Keratinocyte (primary cell): ENCODE measurements around the gene GRM5. TPM values are rescaled to one million over a fixed set of nuclear protein-coding genes. Genes with fewer than 3 reads are reported as not detected.
"Not testable (repeated sequence)": the region's sequence is repeated elsewhere in the genome, so short reads cannot be mapped to it uniquely, and the experiment has no call there.

Experiments used
- DNase-seq: peaks from one replicate; pipeline ENCODE4 v3.0.0-alpha.2; 2011; ENCODE audit warnings: low read depth, missing footprints, low spot score
- FAIRE-seq: peaks from 2 replicates; lab custom pipeline; 2011; peaks lifted over from hg19 to GRCh38; lab: Jason Lieb, UNC
- H2AFZ ChIP-seq: 2 replicates; pipeline ENCODE4 v1.6.0; 2012; ENCODE audit warnings: low read length, control low read depth, inconsistent platforms; ENCODE audit not compliant: control insufficient read depth
- H3K27ac ChIP-seq: 2 replicates; pipeline ENCODE4 v1.5.1; 2011; ENCODE audit warnings: low read length; ENCODE audit not compliant: control insufficient read depth, insufficient read depth
- H3K27me3 ChIP-seq: 3 replicates; pipeline ENCODE4 v1.6.0; 2011; ENCODE audit warnings: low read length; ENCODE audit not compliant: control insufficient read depth, insufficient read depth; ENCODE audit errors: extremely low read depth
- H3K36me3 ChIP-seq, 2 experiments: 2 replicates in 1 of 2; 3 replicates in 1 of 2; pipeline ENCODE4 v1.5.1; 2011; ENCODE audit warnings: low read length in 2 of 2, mild to moderate bottlenecking in 1 of 2; ENCODE audit not compliant: control insufficient read depth in 2 of 2, insufficient read depth in 2 of 2; ENCODE audit errors: extremely low read depth in 1 of 2
- H3K4me1 ChIP-seq: 3 replicates; pipeline ENCODE4 v1.5.1; 2011; ENCODE audit warnings: low read length; ENCODE audit not compliant: control insufficient read depth, insufficient read depth; ENCODE audit errors: extremely low read depth
- H3K4me2 ChIP-seq: 3 replicates; pipeline ENCODE4 v1.6.0; 2011; ENCODE audit warnings: low read depth, low read length; ENCODE audit not compliant: control insufficient read depth, insufficient read depth; ENCODE audit errors: extremely low read depth
- H3K4me3 ChIP-seq, 3 experiments: fragments of 200-600 bp in 1 of 3; sonication (generic) in 1 of 3; 2 replicates in 2 of 3; 3 replicates in 1 of 3; pipeline ENCODE4 v1.5.1; 2011 to 2016; ENCODE audit warnings: low read length in 3 of 3, mild to moderate bottlenecking in 3 of 3, control low read depth in 2 of 3, inconsistent platforms in 1 of 3, low read depth in 1 of 3, mixed read lengths in 1 of 3, mixed run types in 1 of 3, moderate library complexity in 1 of 3; ENCODE audit not compliant: control insufficient read depth in 2 of 3, insufficient read depth in 2 of 3; ENCODE audit errors: extremely low read depth in 1 of 3
- H3K79me2 ChIP-seq: 2 replicates; pipeline ENCODE4 v1.6.0; 2012; ENCODE audit warnings: low read length; ENCODE audit not compliant: control insufficient read depth, insufficient read depth
- H3K9ac ChIP-seq: 3 replicates; pipeline ENCODE4 v1.6.0; 2011; ENCODE audit warnings: low read length; ENCODE audit not compliant: control insufficient read depth, insufficient read depth; ENCODE audit errors: extremely low read depth
- H3K9me1 ChIP-seq: 3 replicates; pipeline ENCODE4 v1.6.0; 2011; ENCODE audit warnings: low read length; ENCODE audit not compliant: control insufficient read depth, insufficient read depth; ENCODE audit errors: extremely low read depth
- H3K9me3 ChIP-seq: 2 replicates; pipeline ENCODE4 v1.5.1; 2012; ENCODE audit warnings: low read depth, low read length; ENCODE audit not compliant: control insufficient read depth
- H4K20me1 ChIP-seq: 3 replicates; pipeline ENCODE4 v1.6.0; 2011; ENCODE audit warnings: low read length; ENCODE audit not compliant: control insufficient read depth, insufficient read depth; ENCODE audit errors: extremely low read depth
- EZH2 ChIP-seq: IDR thresholded peaks from one replicate; pipeline ENCODE4 v1.6.1; 2012; ENCODE audit warnings: inconsistent platforms, mild to moderate bottlenecking, low read length, moderate library complexity
- dilution Hi-C: fragments of 300-500 bp; cut with MboI; formaldehyde crosslinking; loops from one replicate; pipeline ENCODE4 v1.7.0; 2020; ENCODE audit warnings: low sequenced_read_pairs; ENCODE audit not compliant: extremely low pct_ligation_motif_present
- polyA plus RNA-seq, 5 experiments: library from polyadenylated mRNA; depleted of rRNA in 3 of 5; stranded (reverse) in 3 of 5; stranded (forward) in 1 of 5; unstranded in 1 of 5; fragments of >200 nt; gene quantifications; 1 replicate in 1 of 5; 2 replicates in 3 of 5; 3 replicates in 1 of 5; pipeline versions ENCODE4 v1.2.1 to v1.2.3, GENCODE V29; 2011 to 2012; ENCODE audit warnings: missing spikeins in 2 of 5, low read depth in 1 of 5, low replicate concordance in 1 of 5
- TF ChIP-seq, protein P1 (sequence below), 3 experiments: IDR thresholded peaks in 1 of 3; conservative IDR thresholded peaks in 1 of 3; optimal IDR thresholded peaks in 1 of 3; 2 replicates in 2 of 3; 3 replicates in 1 of 3; pipeline versions ENCODE3 to v1.5.1; 2011; ENCODE audit warnings: low read length in 3 of 3, mild to moderate bottlenecking in 3 of 3, moderate library complexity in 2 of 3, control low read depth in 1 of 3, inconsistent platforms in 1 of 3; ENCODE audit not compliant: insufficient read depth in 2 of 3; ENCODE audit errors: extremely low read depth in 1 of 3

GRM5 gene
- polyA plus RNA-seq, 1 donor (not counting 4 experiments of a cell fraction or from before 2014, with no cell fraction given): not detected

DNA sequence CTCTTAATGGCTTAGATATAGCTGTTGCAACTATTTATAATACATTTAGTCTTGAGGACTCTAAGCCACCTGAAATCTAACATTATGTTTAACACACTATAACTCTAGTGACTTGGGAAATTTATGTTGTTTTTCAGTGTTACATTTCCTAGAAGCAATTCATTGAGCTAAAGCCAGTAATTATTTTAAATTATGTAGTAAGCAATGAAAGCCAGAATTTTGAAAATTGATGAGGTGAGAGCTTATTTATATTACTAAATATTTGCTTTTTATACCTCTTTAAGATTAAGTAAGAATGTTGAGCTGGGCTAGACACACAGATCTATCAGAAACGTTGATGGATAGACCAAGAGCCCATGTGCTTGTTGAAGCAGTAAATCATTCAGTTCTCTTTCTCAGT lies 5.1 kb upstream of the GRM5 start:
- H4K20me1 ChIP-seq, H3K36me3 ChIP-seq, H3K9me3 ChIP-seq, H3K9me1 ChIP-seq, H3K27me3 ChIP-seq, H3K79me2 ChIP-seq, H3K4me1 ChIP-seq, H3K9ac ChIP-seq, dilution Hi-C loops, DNase-seq, H2AFZ ChIP-seq, H3K4me3 ChIP-seq, H3K27ac ChIP-seq, H3K4me2 ChIP-seq, FAIRE-seq: not testable (repeated sequence)

DNA sequence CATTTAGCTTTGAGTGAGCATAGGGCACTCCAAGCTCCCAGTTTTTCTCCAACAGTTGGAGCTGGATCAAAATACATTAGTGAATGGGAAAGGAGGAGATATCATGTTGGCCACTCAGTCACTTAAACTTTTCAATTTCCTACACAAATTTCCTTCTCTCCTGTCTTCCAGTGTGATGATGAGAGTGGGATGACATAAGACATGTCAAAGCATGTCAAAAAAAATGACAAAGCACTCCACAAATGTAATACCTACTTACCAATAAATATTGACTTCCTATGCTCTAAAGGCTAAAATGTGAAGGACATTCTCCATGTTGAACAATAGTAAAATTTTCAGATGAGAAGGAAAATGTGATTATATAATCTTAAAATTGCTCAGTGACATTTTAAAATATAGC lies 1.5 kb upstream of the GRM5 start:
- Histone ChIP-seq H3K4me1 (no peaks in the 10 kb centered on the region), H3K4me3 (no peak overlapping the region), H3K79me2 (no peaks in the 10 kb centered on the region), H3K36me3 (no peaks in the 10 kb centered on the region), H3K27ac (no peak overlapping the region), H2AFZ (no peak overlapping the region), H3K9me3 (no peaks in the 10 kb centered on the region), H3K9me1 (no peaks in the 10 kb centered on the region), H3K27me3 (peaks cover 18% of the 10 kb centered on the region), H4K20me1 (no peaks in the 10 kb centered on the region), H3K4me2 (no peak overlapping the region), H3K9ac (no peak overlapping the region)
- no peak for FAIRE-seq
- TF ChIP-seq, protein P1, sequence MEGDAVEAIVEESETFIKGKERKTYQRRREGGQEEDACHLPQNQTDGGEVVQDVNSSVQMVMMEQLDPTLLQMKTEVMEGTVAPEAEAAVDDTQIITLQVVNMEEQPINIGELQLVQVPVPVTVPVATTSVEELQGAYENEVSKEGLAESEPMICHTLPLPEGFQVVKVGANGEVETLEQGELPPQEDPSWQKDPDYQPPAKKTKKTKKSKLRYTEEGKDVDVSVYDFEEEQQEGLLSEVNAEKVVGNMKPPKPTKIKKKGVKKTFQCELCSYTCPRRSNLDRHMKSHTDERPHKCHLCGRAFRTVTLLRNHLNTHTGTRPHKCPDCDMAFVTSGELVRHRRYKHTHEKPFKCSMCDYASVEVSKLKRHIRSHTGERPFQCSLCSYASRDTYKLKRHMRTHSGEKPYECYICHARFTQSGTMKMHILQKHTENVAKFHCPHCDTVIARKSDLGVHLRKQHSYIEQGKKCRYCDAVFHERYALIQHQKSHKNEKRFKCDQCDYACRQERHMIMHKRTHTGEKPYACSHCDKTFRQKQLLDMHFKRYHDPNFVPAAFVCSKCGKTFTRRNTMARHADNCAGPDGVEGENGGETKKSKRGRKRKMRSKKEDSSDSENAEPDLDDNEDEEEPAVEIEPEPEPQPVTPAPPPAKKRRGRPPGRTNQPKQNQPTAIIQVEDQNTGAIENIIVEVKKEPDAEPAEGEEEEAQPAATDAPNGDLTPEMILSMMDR (optimal IDR thresholded peaks at IDR 0.05 in 1 of 3, IDR thresholded peaks at IDR 0.05 in 1 of 3, conservative IDR thresholded peaks at IDR 0.05 in 1 of 3; ENCODE audit: extremely low read depth in 1 of 3, insufficient read depth in 2 of 3, low read length in 3 of 3): no peak
- no peak for TF ChIP-seq EZH2
- dilution Hi-C loops: no loop called here
- no peak for DNase-seq

DNA sequence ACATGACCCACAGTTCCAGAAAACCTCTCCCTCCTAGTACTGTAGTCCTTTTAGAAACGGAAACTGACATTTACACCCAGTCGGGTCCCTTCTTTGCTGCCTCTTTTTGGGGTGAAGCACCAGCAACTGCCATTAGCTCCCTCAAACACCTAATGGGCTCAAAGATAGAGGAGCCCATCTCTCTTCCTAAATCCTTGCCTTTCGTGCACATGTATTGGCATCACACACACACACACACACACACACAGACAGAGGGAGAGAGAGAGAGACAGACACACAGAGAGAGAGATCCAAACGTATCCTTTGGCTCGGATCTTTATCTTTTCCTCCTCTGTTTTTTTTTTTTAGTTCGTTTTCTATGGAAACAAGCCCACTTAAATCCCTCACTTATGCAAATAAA lies 716 bp downstream of the GRM5 start:
- TF ChIP-seq, protein P1 (optimal IDR thresholded peaks at IDR 0.05 in 1 of 3, IDR thresholded peaks at IDR 0.05 in 1 of 3, conservative IDR thresholded peaks at IDR 0.05 in 1 of 3; ENCODE audit: extremely low read depth in 1 of 3, insufficient read depth in 2 of 3, low read length in 3 of 3): no peak
- peak; percentile 17 for TF ChIP-seq EZH2
- no peak overlapping the region for H3K27ac ChIP-seq
- H3K9ac ChIP-seq: no peak overlapping the region
- no peaks in the 10 kb centered on the region for H3K79me2 ChIP-seq
- H3K9me3 ChIP-seq: no peaks in the 10 kb centered on the region
- H2AFZ ChIP-seq: no peak overlapping the region
- DNase-seq (no peak), FAIRE-seq (no peak)
- H4K20me1 ChIP-seq: no peaks in the 10 kb centered on the region
- dilution Hi-C loops: no loop called here
- peaks cover 19% of the 10 kb centered on the region for H3K27me3 ChIP-seq
- H3K4me2 ChIP-seq: no peak overlapping the region
- H3K4me3 ChIP-seq: no peak overlapping the region
- H3K4me1 ChIP-seq: no peaks in the 10 kb centered on the region
- no peaks in the 10 kb centered on the region for H3K9me1 ChIP-seq
- no peaks in the 10 kb centered on the region for H3K36me3 ChIP-seq

DNA sequence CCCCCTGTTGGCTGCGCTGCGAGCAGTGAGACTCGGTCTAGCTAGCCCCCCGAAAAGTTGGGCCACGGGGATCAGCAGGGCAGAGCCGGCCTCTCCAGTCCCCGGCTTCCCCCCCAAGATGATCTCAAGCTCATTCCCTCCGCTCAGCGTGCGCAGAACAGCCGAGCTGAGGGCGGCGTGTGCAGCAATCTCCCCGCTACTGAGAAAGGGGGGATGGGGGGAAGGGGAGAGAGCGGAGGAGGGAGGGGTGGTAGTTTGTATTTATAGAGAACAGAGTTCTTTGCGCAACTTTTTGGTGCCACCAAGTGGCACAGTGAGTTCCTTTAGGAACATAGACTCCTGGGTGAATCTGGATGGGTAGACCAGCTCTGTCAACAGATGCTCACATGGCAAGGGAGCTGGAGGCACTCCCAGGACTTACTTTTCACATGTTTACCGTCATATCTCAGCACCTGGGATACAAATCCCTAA lies 2.3 kb downstream of the GRM5 start:
- H3K4me3 ChIP-seq, H2AFZ ChIP-seq, dilution Hi-C loops, H3K79me2 ChIP-seq, DNase-seq, H3K27ac ChIP-seq, FAIRE-seq, H4K20me1 ChIP-seq, H3K36me3 ChIP-seq, H3K4me2 ChIP-seq, H3K9ac ChIP-seq, H3K9me3 ChIP-seq, H3K4me1 ChIP-seq, H3K9me1 ChIP-seq: not testable (repeated sequence)
- peaks cover 19% of the 10 kb centered on the region for H3K27me3 ChIP-seq
